Fibroblast of peridontal ligament (primary cell): ENCODE results near the gene GAS2L2.

ENCODE experiments used
- DNase-seq: peaks from one replicate; pipeline ENCODE4 v3.0.0-alpha.2; 2010; ENCODE audit errors: extremely low read depth

Gene GAS2L2

GRCh38 chr17:35747540-35748017, 5.5 kb downstream of the GAS2L2 start:
- peak; percentile 82 for DNase-seq

DNA sequence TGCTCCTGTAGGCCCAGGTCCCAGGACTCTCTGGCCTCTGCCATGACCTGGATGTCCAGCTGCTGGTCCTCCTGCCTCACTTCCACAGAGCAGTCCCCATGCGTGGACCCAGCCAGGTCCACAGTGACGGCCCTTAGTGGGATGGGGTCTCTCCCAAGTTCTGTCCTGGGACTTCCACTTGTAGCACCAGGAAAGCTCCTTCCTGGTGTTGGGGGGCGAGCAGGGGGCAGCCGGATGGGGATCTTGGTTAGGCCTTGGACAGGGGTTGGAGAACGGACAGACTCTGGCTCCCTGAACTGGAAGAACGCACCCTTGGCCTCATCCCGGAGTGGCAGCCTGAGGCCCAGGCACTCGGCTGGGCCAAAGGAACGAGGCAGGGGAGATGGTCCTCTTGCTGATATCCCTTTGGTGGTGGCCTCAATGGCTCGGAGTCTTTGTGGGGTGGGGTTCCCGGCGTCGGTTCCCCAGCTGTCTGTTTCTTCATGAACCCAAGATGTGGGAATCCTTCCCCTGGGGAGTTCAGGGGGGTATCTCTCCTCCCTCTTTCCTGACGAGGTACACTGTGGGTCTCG, 7.2 kb downstream of the GAS2L2 start:
- DNase-seq = no peak

- DNase-seq = no peak
Measured at GRCh38 chr17:35745246-35745645, 7.8 kb downstream of the GAS2L2 start.

- DNase-seq = no peak
Measured at GRCh38 chr17:35744830-35745229, 8.2 kb downstream of the GAS2L2 start.

DNA sequence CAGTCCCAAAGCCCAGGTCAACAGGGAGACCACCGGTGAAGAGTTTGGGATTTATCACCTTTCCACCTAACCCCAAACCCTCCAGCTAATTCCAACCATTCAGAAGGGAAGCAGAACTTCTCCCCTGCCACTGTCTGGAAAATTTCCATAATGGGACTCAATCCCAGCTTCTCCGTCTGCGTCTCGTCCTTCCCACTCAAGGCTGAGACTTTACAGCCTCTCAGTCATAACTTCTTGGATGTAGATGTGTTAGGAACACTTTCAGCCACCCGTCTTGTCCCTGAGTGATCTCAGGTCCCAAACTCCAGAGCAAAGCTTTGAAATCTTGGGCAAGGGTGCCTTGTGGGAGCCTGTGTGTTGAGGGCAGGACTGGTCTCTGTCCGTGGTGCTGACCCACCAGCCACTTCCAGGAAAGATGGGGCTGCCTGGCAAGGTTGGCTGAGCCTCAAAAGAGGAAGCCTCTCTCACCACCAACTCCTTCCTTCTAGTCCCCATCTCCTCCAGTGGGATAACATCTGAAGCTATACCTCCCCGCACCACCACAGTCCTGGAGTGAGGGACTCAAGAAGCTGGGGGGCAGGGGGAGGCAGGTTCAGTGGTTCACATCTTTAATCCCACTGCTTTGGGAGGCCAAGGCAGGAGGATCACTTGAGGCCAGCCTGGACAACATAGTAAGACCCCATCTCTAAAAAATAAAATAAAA, 9.3 kb downstream of the GAS2L2 start:
- DNase-seq = peak; percentile 39

DNA sequence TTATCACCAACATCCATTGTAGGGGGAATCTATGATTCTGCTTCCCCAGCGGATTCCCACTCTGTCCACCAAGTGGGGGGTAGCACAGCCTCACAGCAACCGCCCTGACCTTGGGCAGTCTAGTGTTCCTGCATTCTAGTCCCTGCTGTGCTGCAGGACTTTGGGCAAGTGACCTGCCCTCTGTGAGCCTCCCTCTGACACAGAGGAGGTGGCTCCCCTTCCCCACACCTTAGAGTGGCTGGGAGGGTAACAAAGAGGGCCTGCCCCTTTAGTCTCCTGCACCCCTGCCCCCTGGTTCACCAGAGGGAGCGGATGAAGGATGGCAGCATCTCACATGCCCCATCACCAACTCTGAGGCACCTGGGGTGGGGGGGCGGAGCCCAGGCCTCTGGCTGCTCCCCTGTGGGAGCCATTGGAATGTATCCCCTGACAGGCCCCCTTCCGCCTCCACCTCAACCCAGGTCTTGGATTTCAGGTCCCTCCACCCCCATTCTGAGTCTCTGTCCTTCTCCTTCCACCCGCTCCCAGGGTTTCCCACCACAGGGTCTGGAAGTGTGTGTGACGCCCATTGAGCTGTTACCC, 10.1 kb downstream of the GAS2L2 start:
- no peak for DNase-seq

DNA sequence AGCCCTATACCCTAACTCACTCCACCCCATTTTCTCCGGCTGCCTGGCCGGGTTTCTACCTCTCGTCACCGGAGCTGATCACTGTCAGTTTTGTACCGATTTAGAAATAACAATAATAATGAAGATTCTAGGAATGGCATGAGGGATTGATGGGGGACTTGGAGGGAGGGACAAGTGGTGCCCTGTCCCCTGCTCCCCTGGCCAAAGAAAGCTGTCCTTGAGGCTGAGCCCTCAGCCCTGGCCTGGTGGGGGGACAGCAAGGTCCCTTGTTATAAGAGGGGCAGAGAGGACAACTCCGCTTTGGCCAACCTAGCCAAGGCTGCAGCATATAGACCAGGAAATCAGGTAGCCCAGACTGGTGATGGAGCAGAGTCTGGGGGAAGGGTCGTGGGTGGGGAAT, 10.5 kb downstream of the GAS2L2 start:
- no peak for DNase-seq

- DNase-seq = no peak
Measured at GRCh38 chr17:35740997-35741931, 11.8 kb downstream of the GAS2L2 start.

DNA sequence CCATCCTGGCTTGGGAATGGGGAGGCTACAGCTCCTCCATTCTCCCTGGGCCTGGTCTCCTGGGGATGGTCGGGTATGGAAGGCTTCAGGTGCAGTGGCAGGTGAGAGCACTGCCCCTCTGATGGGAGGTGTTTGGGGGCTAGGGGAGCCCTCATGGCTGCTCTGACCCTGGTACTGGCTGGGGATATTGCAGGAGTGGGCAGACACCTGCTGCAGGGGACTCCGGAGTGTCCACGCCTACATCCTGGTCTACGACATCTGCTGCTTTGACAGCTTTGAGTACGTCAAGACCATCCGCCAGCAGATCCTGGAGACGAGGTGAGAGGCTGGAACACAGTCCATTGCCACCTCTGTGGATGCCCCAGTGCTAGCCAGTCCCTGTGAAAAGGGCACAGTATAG, 12.8 kb downstream of the GAS2L2 start:
- no peak for DNase-seq

- DNase-seq = no peak
Measured at GRCh38 chr17:35738519-35739133, 14.4 kb downstream of the GAS2L2 start.

GRCh38 chr17:35736236-35736635, 16.8 kb downstream of the GAS2L2 start:
- no peak for DNase-seq

DNA sequence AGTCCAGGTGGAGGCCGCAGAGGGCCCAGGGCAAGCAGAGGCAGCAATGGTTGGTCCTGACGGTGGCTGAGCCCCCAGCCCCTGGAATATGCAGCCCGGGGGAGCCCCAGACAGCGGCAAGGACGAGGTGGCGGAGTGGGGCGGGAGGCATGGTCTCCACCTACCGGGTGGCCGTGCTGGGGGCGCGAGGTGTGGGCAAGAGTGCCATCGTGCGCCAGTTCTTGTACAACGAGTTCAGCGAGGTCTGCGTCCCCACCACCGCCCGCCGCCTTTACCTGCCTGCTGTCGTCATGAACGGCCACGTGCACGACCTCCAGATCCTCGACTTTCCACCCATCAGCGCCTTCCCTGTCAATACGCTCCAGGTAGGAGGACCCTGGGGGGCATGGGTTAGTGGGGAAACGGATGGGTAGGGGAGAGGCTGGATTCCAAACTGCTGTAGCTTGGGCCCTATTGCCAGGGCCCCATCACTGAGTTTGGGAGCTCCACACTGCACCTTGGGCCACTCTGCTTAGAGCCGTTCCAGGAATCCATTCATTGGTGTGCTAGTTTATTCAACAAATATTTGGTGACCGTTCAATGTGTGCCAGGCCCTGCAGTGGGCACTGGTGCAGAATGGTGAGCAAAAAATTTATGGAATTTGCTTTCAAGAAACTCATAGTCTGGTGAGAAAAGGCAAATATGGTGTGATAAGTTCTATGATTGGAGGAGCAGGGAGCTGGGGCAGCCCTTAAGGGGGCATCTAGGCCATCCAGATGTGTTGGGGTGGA, 17.8 kb downstream of the GAS2L2 start:
- DNase-seq = no peak

GRCh38 chr17:35734396-35734795, 18.6 kb downstream of the GAS2L2 start:
- no peak for DNase-seq

DNA sequence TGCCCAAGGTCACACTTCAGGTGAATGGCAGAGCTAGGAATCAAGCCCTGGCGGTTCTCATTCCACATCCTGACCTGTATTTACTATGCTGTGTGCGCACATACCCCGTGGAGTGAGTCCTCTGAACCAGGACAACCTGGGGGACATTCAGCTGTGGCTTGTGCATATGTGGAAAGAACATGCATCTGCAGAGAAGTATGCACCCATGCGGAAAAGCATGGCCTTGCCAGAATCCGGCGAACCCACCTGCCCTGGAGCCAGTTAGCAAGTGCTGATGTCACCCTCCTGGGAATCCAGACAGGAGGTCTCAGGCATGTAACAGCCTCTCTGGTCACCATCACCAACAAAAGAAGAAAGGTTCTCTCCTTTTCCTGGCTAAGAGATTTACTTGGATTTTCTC, 19.7 kb downstream of the GAS2L2 start:
- no peak for DNase-seq

DNA sequence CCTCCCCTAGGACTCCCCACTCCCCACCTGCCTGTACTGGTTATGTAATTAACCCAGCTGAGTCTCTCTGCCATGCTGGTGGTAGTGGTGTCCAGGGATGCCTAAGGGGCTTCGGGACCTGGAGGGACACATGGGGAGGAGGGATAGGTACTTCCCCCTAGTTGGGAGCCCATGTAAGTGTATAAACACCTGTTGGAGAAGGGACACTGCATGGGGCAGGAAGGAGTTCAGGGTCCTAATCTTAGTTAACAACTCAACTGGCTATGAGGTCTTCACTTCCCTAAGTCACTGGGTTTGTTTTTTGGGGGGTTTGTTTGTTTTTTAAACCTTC, 20.3 kb downstream of the GAS2L2 start:
- DNase-seq = no peak

GRCh38 chr17:35731917-35732805, 20.9 kb downstream of the GAS2L2 start:
- no peak for DNase-seq

DNA sequence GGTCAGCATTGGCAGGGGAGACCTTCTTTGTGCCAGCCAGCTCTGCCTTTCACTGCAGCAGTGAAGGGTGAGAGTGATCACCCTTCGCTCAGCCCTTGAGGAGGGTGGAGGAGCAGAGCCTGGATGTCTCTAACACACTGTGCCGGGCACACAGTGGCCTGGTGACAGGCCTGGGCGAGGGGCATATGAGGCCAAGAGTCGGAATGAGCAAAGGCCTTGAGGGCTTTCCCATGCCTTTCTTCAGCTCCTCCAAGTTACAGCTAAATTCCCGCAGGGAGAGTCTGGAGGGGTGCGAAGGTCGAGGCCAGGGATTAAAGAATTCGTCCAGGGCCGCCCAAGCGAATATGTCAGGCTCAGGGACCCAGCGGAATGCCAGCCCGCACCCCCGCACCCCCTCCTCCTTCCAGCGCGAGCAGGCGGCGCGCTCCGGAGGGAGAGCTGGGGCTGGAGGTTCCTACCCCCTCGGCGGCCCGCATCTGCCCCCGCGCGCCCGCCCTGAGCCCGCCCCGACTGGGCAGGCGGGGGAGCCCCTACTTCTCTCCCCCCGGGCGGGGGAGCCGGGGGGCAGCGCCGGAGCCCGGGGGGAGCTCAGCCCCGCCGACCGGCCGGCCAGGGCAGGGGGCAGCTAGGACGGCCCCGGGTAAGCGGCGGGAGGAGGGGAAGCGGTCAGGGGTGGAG, 21.7 kb downstream of the GAS2L2 start, which contains the start of gene RASL10B:
RASL10B (plus strand) TSS at position 401 of the 678 bp plus-strand sequence. CDS start 3,546 bp downstream, outside the sequence.
- DNase-seq = peak; percentile 14

- DNase-seq = no peak
Measured at GRCh38 chr17:35730400-35731005, 22.5 kb downstream of the GAS2L2 start.

DNA sequence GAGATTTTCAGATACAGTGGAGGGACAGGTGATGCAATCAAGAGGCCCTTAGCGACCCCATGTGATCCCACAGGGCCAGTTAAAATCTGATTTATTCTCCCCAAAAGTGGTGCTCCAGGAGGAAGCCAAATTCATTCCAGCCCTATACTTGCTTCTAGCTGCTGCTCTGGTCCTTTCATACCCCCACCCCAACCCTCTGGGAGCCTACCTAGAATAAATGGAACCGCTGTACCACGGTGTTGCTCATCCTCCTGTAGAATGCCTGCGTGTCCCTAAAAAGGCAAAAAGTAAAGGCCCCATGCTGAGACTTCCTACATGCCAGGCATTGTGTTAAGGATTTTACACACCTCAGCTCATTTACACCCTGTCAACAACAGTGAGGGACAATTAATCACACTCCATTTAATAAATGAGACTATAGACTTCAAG, 23.6 kb downstream of the GAS2L2 start:
- DNase-seq = no peak
